Measurements from ENCODE around the gene CSNK1A1L. TPM values are rescaled to one million over a fixed set of nuclear protein-coding genes. Genes with fewer than 3 reads are reported as not detected.

The CSNK1A1L gene
- total and polyA plus RNA-seq, 2 donors (not counting 3 experiments of a cell fraction or from before 2014, with no cell fraction given), result not detected

- Histone ChIP-seq H3K36me3 (ENCODE audit: control insufficient read depth in 2 of 2, extremely low read depth in 1 of 2, insufficient read depth in 2 of 2, low read length in 2 of 2) (no peaks in the 10 kb centered on the region), H3K79me2 (ENCODE audit: control insufficient read depth, insufficient read depth, low read length) (no peaks in the 10 kb centered on the region), H3K4me3 (replicated peaks in 1 of 3; ENCODE audit: insufficient read depth in 1 of 3, low read depth in 1 of 3, low read length in 3 of 3) (no peak overlapping the region), H3K9me3 (replicated peaks; ENCODE audit: control insufficient read depth, insufficient read depth, low read length) (no peaks in the 10 kb centered on the region), H2AFZ (ENCODE audit: low read depth, low read length) (no peak overlapping the region), H4K20me1 (replicated peaks; ENCODE audit: control insufficient read depth, extremely low read depth, insufficient read depth, low read length) (no peaks in the 10 kb centered on the region), H3K4me2 (ENCODE audit: insufficient read depth, low read length) (no peak overlapping the region), H3K9ac (replicated peaks; ENCODE audit: extremely low read depth, insufficient read depth, low read length) (no peak overlapping the region), H3K9me1 (replicated peaks; ENCODE audit: control insufficient read depth, extremely low read depth, insufficient read depth, low read length) (no peaks in the 10 kb centered on the region), H3K27me3 (ENCODE audit: control insufficient read depth in 2 of 2, insufficient read depth in 2 of 2, low read length in 2 of 2) (peaks cover 2% of the 10 kb centered on the region in 2 experiments), H3K4me1 (ENCODE audit: control insufficient read depth, extremely low read depth, insufficient read depth, low read length) (no peaks in the 10 kb centered on the region), H3K27ac (ENCODE audit: insufficient read depth, low read depth, low read length) (no peak overlapping the region)
- no peak for FAIRE-seq
- BruUV-seq (replicated peaks), result no TSS peak
- ChIA-PET POLR2A (no interaction called here), CTCF (interaction anchor here (1.5 kb wide), 1 partner anchor 12 kb away, joined by 4 read pairs; no protein-coding TSS in a partner anchor)
- intact Hi-C loops (cut with micrococcal nuclease) (loop anchor here (10.0 kb wide), 1 partner anchor 942 kb away; no protein-coding TSS in a partner anchor), dilution Hi-C loops (cut with MboI; ENCODE audit: extremely low pct_ligation_motif_present, low sequenced_read_pairs) (no loop called here)
- TF ChIP-seq EZH2 (IDR thresholded peaks at IDR 0.05; ENCODE audit: borderline replicate concordance, low read depth, low read length, severe bottlenecking) (no peak), POLR2A (IDR thresholded peaks at IDR 0.05; ENCODE audit: low read depth, low read length) (no peak), FOS (IDR thresholded peaks at IDR 0.05; ENCODE audit: borderline replicate concordance, insufficient read depth, low read length) (no peak), GATA2 (IDR thresholded peaks at IDR 0.05; ENCODE audit: insufficient read depth, insufficient read length, low read depth, low read length) (no peak)
- TF ChIP-seq, protein P1, sequence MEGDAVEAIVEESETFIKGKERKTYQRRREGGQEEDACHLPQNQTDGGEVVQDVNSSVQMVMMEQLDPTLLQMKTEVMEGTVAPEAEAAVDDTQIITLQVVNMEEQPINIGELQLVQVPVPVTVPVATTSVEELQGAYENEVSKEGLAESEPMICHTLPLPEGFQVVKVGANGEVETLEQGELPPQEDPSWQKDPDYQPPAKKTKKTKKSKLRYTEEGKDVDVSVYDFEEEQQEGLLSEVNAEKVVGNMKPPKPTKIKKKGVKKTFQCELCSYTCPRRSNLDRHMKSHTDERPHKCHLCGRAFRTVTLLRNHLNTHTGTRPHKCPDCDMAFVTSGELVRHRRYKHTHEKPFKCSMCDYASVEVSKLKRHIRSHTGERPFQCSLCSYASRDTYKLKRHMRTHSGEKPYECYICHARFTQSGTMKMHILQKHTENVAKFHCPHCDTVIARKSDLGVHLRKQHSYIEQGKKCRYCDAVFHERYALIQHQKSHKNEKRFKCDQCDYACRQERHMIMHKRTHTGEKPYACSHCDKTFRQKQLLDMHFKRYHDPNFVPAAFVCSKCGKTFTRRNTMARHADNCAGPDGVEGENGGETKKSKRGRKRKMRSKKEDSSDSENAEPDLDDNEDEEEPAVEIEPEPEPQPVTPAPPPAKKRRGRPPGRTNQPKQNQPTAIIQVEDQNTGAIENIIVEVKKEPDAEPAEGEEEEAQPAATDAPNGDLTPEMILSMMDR (IDR thresholded peaks at IDR 0.05; ENCODE audit: extremely low read depth in 1 of 2, insufficient read depth in 1 of 2, low read depth in 1 of 2, low read length in 2 of 2), result no peak
- DNase-seq (ENCODE audit: low read depth, low spot score), result no peak
These were observed 2.6 kb downstream of the CSNK1A1L start for GRCh38 chr13:37102896-37103295.

DNA sequence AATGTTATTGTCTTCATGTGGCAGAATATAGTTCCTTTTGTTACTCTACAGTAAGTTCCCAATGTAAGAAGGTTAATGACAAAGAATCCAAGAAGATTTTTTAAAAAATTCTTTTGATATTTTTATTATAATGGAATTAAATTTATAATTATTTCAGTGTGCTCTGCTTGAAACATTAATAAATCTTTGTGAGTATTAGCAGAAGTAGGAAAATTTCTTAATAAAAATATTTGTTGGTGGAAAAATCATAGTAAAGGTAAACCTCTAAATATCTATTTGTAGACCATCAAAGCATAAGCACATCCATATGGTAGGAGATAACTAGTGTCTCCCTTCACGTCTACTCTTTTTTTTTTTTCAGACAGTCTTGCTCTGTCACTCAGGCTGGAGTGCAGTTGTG lies 4.3 kb downstream of the CSNK1A1L start:
- ChIA-PET CTCF (no interaction called here), POLR2A (no interaction called here)
- H3K4me2 ChIP-seq (ENCODE audit: insufficient read depth, low read length), result no peak overlapping the region
- no peaks in the 10 kb centered on the region for H3K9me1 ChIP-seq (replicated peaks; ENCODE audit: control insufficient read depth, extremely low read depth, insufficient read depth, low read length)
- H3K27me3 ChIP-seq (ENCODE audit: control insufficient read depth in 2 of 2, insufficient read depth in 2 of 2, low read length in 2 of 2), result peaks cover 0 to 2% of the 10 kb centered on the region in 2 experiments
- no peaks in the 10 kb centered on the region for H4K20me1 ChIP-seq (replicated peaks; ENCODE audit: control insufficient read depth, extremely low read depth, insufficient read depth, low read length)
- no peak overlapping the region for H3K4me3 ChIP-seq (replicated peaks in 1 of 3; ENCODE audit: insufficient read depth in 1 of 3, low read depth in 1 of 3, low read length in 3 of 3)
- no peaks in the 10 kb centered on the region for H3K4me1 ChIP-seq (ENCODE audit: control insufficient read depth, extremely low read depth, insufficient read depth, low read length)
- H3K36me3 ChIP-seq (ENCODE audit: control insufficient read depth in 2 of 2, extremely low read depth in 1 of 2, insufficient read depth in 2 of 2, low read length in 2 of 2), result no peaks in the 10 kb centered on the region
- H3K79me2 ChIP-seq (ENCODE audit: control insufficient read depth, insufficient read depth, low read length), result no peaks in the 10 kb centered on the region
- intact Hi-C loops (cut with micrococcal nuclease), result loop anchor here (10.0 kb wide), 1 partner anchor 944 kb away; no protein-coding TSS in a partner anchor
- no peak overlapping the region for H3K9ac ChIP-seq (replicated peaks; ENCODE audit: extremely low read depth, insufficient read depth, low read length)
- H2AFZ ChIP-seq (ENCODE audit: low read depth, low read length), result no peak overlapping the region
- H3K27ac ChIP-seq (ENCODE audit: insufficient read depth, low read depth, low read length), result no peak overlapping the region
- FAIRE-seq (no peak), DNase-seq (ENCODE audit: low read depth, low spot score) (no peak)
- H3K9me3 ChIP-seq (replicated peaks; ENCODE audit: control insufficient read depth, insufficient read depth, low read length), result no peaks in the 10 kb centered on the region
- dilution Hi-C loops (cut with MboI; ENCODE audit: extremely low pct_ligation_motif_present, low sequenced_read_pairs), result no loop called here
- TF ChIP-seq POLR2AphosphoS5 (IDR thresholded peaks at IDR 0.05; ENCODE audit: insufficient read depth, low read depth, low read length), result no peak
- no peak for TF ChIP-seq POLR2A (IDR thresholded peaks at IDR 0.05; ENCODE audit: low read depth, low read length)
- TF ChIP-seq FOS (IDR thresholded peaks at IDR 0.05; ENCODE audit: borderline replicate concordance, insufficient read depth, low read length), result no peak
- no peak for TF ChIP-seq EZH2 (IDR thresholded peaks at IDR 0.05; ENCODE audit: borderline replicate concordance, low read depth, low read length, severe bottlenecking)
- no peak for TF ChIP-seq GATA2 (IDR thresholded peaks at IDR 0.05; ENCODE audit: insufficient read depth, insufficient read length, low read depth, low read length)
- TF ChIP-seq, protein P1 (IDR thresholded peaks at IDR 0.05; ENCODE audit: extremely low read depth in 1 of 2, insufficient read depth in 1 of 2, low read depth in 1 of 2, low read length in 2 of 2), result no peak
- TF ChIP-seq MYC (IDR thresholded peaks at IDR 0.05; ENCODE audit: low read depth, low read length), result no peak
- TF ChIP-seq JUN (IDR thresholded peaks at IDR 0.05; ENCODE audit: borderline replicate concordance, insufficient read depth, insufficient read length, low read depth), result no peak
- TF ChIP-seq MAX (IDR thresholded peaks at IDR 0.05; ENCODE audit: insufficient read depth, insufficient read length), result no peak
- BruUV-seq (replicated peaks), result no TSS peak

Data from endothelial cell of umbilical vein (primary cell).